Stromal cell of bone marrow (primary cell): ENCODE results near the gene PTPA.
A peak's percentile ranks its signal among the peaks of the same experiment; 100 is the strongest.

ENCODE experiments used
- DNase-seq: peaks from one replicate; pipeline ENCODE4 v3.0.0-alpha.2; 2012; ENCODE audit warnings: low read depth

The PTPA gene

DNA sequence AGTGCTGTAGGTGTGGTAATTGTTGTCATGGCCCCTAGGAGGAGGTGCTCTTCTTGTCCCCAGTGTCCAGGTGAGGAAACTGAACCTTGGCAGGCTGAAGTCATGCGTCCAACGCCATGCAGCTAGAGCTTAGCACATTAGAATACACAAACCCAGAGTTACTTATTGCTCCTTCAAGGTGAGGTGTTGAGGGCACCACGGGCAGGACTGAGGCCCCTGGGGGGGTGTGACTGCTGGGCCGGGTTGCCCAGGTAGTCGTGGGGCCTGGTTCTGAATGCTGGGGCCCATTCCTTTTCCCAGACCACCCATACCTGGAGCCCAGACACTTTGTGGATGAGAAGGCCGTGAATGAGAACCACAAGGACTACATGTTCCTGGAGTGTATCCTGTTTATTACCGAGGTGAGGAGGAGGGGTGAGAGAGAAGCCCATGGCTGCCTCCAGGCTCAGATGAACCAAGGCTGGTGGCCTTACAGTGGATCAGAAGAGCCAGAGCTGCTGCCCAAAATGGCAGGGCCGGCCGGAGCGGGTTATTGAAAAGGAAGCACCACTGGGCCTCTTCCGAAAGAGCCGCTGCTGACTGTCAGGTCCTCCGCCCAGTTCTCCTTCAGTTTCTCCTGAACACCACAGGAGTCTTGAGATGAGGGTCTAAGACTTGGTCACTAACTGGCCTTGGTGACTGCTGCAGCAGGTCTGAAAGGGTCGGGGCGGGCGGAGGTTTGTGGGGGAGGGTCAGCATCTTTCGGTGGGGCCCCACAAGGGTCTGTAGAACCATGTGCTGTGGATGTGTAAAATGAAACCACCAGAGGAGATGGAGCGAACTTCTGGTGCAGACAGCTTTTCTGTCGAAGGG is 26.3 kb downstream of the PTPA start:
- DNase-seq, result no peak

DNA sequence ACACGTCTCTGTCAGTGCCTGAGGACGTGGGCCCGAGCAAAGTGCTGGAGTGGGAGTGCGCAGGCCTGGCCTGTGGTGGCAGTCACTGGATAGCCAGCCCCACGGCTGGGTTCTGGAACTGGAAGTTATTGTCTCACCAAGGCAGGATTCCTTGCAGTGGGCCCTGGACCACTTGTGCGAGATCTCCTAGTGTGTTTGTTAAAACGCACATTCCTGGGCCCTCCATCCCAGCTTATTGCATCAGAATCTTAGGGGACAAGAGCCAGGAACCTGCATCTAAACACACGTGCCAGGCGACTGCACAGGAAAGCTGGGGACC is 26.9 kb downstream of the PTPA start:
- no peak for DNase-seq

DNA sequence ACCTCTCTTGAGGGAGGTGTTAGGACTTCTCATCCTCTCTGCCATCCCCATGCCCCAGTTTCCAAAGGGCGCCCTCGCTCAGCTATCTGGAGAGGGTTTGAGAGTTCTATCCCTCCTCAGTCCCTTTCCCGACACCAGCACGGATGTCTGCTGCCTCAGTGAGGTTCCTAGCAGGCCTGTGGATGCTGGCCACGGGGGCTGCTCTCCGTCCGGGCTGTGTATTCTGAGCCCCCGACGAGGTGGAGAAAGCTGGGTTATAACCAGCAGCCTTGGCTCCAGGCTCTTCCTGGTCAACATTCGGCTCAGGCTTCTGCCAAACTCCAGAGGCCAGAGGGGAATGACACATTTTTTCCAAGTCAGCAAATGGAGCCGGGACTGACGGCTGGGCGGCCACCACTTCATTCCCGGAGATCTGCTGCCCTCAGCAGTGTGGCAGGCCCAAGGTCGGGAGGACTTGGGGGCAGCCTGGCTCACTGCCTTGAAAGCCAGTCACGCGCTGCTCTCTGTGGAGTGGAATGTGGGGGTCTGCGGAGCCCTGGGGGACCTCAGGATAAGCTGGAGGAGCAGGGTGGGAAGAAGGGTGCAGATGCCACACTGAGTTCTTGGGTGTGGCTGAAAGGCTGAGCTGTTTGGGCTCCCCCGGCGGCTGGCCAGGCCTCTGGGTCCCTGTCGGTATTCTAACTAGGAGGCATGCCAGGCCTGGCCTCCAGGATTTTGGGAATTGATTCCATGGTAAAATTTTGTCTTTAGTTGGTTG is 27.4 kb downstream of the PTPA start:
- peak; percentile 92 for DNase-seq

DNA sequence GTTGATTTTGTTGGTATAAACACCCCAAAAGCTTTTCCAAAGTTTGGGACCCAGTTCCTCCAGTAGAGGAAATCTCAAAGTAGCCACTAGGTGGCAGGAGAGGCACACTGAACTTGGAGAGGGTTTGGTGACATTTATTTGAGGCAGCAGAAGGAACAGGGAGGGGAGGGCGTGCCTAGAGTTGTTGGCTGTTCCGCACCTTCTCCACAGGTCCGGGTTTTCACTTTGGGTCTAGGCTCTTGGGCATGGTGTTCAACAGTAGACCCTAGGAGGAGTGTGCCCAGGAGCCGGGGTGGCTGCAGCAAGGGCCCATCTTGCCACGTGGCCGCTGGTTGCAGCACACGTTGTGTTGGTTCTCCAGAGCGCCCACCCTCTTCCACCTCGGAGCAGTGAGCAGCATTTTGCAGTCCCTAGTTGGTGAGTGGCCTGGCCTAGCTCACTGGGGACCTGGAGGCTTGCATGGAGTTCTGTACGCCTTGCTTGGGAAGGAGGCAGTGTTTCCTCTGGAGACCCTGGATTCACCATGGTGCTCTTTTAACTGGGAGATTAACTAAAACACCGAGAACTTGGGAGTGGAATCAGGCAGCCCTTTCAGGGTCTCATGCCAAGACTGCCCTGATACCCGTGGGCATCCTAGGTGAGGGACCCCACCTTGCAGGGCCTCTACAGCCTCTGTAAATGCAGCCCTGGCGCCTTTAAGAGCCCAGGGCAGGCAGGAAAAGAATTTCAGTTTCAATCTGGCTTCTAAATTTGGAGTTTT is 28.2 kb downstream of the PTPA start:
- peak; percentile 92 for DNase-seq

DNA sequence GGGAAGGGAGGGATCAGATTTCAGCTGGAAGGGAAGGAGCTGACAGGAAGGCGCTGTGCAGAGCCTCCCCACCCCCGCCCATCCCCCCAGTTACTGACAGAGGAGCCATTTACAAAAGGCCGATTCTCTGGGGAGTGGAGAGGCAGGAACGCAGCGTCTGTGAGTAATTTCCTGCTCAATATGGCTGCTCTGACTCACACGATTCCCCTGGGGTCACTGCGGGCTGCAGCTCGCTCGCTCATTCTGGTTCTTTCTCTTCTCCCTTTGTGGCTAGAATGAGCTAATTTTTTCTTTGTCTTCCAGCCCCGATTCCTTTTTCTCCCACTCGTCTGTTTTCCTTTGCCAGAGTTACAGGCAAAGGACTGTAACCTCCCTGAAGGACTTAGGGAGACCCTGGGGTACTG is 28.8 kb downstream of the PTPA start:
- DNase-seq, result peak; percentile 100

DNA sequence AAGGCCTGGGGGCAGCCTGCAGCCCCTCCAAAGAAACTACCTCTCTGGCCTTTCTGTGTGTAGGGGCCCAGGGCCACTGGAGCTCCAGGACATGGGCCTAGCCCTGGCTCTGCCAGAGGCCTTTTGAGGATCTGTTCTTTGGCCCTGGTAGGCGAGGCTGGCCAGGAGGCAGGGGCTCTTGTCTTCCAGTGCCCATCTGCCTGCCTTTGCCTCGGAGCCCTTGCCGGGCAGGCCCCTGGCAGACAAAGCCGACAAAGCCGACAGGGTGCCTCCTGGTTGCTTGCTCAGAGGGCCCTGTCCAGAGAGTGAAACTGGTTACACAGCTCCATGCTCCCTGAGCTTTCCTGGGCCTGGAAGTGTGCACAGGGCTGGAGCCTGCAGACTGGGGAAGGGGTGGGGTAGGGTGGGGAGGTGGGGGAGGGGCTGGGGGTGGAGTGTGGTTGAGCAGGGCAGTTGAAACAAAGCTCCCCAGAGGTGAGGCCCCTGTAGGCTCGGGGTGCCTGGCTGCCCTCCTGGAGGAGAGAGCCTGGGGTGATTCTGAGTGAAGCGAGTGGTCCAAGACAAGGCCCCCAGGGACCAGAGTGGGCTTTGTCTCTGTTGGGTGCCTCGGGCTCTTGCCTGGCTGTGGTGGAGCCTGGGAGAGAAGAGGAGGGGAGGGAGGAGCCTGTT is 29.3 kb downstream of the PTPA start:
- DNase-seq, result peak; percentile 30

DNA sequence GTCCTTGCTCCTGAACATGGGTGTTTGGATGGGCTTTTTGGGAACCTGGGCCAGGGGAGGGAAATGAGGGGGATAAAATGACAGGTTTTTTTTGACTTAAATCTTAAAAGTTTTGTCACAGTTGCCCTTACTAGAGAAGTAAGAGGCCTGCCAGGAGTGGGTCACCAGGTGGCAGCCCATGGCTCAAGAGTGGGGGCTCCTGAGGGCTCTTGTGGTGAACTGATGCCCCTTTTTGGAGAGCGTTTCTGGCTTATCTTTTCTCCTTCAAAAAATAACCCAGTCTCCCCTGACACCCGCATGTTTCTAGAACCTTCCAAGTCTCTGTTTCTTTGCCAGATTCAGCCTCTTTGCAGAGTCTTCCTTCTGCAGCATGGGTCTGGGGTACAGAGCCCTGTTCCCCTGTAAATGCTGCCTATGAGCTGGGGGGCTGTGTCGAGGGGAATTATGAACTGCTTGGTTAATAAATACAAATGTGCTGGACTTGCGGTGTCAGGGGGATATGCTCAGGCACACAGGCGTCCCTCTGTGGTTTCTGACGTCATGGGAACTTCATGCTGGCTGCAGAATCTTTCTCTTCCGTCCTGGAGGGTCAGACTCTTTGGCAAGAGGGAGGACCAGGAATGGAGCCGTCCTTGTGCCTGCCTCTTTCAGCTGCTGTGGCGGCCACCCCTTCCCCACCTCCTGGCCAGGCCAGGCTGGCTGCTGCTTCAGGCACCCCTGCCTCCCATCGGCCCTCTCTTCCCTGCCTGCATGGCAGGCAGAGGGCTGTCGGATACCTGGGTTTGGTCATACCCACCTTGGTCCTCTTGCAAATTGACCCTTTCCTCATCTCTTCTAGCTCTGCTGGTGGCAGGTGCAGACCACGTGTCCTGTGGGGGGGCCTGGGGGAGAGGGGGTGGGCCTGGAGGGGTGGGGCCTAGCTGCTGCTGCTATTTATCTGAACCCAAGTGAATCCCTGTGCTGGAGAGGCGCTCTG is 30.1 kb downstream of the PTPA start:
- peak; percentile 91 for DNase-seq

DNA sequence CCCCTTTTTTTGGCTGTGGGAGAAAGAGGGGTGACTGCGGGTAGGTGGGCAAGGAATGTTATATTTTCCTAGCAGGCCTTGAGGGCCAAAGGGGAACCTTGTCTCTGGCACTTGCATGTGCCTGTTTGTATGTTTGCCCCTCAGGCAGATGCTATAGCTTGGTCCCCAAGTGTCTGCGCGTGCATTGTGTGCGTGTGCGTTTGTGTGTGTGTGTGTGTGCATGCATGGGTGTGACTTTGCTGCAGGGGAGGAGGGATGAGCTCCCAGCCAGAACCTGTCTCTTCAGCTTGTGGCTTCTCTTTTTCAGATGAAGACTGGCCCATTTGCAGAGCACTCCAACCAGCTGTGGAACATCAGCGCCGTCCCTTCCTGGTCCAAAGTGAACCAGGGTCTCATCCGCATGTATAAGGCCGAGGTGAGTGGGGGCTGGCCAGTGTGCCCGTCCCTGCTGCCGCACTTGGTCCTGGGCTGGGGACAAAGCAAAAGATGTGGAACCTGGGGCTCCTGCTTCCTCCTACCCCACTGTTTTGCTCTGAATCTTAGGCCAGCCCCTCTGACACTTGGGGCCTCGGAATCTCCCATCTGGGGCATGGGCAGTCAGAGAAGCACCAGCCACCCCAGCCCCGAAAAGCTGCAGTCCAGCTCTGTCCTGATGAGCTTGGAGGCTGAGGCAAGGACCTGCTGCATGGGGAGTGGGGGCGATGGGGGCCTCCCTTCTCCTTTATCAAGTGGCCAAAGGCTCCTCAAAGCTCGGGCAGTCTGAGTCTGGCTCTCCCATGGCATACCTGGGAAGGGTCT is 31.1 kb downstream of the PTPA start:
- no peak for DNase-seq

DNA sequence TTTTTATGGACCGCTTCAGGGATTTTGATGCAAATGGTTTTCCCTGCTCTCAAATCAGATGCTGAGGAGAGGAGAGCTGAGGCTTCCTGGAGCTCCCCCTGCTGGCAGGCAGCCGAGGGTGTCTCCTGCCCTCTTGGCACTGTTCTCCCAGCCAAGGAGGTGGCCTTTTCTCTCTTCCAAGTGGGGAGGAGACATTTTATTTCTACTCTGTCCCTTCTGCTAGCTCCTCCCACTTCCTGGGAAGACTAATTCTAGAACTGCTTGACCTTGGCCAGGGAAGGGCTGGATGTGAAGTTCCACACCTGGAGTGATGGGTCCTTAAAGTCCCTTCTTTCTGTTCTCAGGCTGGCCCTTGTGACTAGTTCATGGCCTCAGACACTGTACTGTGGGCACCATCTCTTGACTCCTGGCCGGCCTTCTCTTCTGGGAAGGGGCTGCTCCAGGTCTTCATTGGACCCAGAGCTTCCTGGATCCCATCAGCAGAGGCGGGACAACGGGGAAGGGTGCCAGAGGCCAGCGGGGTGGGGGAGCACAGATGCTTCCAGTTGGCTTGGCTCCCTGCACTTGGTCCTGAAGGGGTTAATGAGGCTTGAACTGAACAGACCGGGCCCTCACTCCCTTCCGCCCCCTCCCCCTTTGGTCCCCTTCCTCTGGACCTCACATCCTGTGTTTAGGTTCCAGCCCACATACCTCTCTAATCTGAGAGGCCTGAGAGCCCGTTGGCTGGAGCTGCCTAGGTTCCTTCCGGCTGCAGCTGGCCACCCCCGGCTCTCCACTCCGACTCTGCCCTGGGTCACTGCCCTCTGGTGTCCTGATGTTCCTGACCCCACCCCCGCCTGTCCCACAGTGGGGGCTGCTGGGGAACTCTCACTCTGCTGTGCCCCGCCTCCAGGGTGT is 32.1 kb downstream of the PTPA start:
- DNase-seq, result peak; percentile 92

DNA sequence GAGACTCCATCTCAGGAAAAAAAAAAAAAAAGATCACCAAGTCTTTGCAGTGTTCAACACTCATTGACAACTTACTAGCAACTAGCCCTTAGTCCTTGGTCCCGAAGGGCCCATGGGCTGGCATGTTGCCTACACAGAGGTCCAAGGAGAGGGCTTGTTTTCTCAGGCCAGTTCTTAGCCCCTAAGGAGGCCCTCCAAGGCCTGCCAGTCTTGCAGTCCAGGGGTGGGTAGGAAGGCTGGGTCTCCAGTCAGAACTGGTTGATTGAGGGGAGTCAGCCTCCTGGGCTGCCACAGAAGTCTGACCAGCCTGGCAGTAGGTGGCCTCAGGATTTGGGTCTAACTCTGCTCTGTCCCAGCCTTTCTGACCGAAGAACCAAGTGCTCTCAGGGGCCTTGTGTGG is 34.1 kb downstream of the PTPA start:
- no peak for DNase-seq

DNA sequence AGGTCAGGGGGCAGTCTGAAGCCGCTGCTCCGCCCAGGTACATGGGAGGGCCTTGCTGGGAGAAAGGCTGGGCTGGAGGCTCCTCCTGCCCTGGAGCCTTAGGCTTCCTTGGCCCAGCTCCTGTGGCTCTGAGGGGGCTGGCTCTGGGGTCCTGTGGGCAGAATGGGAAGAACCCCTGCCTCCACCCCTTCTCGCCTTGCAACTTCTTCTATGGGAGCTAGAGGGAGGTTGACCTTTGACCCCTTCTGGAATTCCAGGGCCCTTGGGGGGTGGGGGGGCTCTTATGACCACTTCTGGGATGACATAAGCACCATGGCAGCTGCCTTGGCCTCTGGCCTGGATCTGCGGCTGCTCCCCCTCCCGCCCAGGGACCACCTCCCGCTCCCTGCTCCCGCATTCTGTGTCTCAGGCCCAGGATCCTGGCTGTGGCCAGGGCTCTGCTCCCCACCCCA is 34.7 kb downstream of the PTPA start:
- peak; percentile 90 for DNase-seq

DNA sequence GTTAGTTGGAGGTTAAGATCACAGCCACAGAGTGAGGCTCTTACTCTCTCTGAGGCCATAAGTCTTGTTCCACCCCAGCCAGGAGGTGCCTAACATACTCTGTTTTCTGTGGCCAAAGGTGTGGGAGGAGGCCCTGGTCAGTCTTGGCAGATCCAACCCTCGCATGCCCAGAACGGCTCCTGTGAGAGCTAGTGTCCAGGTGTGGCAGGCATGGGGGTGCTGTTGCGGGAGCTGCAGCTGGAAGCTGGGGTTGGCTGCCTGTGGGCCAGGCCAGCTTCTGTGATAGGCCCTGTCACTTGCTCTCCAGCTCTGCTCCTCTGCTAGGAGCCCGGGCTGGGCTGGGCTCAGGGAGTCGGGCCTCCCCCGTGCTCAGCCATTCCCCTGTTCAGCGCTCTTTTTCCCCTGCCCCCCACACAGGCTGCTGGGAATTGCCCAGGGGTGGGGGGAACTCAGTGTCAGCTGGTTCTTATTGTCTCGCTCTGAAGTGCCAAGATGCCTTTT is 35.3 kb downstream of the PTPA start:
- DNase-seq, result no peak

DNA sequence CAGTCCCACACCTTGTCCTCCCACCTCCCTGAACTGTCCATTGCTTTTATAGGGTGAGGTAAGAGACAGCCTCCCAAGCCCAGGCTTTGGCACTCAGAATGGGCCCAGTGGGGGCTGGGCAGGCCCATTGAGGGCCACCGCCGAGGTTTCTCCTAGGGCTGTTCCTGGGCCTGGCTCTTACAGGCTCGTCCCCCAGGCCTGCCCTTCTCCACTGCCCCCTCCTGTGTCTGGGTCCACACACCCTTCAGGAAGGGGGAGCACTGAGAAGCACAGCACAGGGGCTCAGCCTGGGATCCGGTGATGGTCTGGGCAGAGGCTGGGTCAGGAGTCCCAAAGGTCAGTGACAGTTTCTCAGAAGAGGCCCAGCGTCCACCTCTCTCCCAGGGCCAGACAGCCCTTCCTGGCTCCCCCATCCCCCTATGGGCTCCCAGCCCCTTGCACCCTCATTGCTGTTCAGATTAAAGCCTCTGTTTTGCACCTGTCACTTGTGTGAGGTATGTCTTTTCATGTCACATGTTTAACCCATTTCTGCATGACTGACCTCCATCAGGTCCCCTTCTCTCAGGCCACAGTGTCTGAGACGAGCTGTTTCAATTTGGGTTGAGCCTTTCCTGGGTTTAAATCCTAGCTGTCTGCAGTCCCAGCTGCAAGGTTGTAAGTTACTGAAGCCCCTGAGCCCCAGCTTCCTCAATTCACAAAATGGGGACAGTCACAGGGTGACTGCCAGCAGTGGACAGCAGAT is 37.4 kb downstream of the PTPA start:
- DNase-seq, result no peak

DNA sequence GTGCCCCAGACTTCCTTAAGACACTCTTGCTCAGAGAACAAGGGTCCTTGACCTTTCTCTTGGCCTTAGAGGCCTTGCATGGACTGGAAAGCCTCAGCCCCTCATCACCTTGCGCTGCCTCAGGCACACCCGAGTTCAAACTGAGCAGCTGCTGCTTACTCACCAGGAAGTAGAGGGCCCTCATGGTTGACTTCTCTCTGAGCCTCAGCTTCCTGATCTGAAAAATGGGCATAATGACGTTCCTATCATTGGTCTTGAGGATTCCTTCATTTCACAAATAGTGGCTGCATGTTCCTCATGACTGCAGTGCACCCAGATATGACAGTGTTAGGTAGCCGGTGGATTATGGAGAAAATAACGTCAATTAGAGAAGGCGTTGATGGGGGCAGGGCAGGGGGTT is 38.2 kb downstream of the PTPA start:
- DNase-seq, result no peak

DNA sequence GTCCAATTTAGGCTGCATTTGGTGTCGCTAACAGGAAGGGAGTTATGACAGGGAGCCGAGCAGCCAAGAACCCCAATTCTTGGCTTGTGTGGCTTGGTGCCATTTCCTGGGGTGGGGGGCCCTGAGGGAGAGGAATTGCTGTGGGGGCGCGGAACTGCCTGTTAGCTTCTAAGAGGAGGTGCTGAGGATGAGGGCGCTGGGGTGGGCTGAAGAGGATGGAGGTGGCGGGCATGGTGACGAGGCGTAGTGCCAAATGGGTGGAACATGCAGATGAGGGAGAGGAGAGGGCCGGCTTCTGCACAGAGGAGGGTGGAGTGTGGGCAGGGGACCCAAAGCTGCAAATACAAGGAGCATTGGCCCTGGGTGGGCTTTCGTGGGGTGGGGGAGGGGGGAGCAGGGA is 38.9 kb downstream of the PTPA start:
- no peak for DNase-seq

DNA sequence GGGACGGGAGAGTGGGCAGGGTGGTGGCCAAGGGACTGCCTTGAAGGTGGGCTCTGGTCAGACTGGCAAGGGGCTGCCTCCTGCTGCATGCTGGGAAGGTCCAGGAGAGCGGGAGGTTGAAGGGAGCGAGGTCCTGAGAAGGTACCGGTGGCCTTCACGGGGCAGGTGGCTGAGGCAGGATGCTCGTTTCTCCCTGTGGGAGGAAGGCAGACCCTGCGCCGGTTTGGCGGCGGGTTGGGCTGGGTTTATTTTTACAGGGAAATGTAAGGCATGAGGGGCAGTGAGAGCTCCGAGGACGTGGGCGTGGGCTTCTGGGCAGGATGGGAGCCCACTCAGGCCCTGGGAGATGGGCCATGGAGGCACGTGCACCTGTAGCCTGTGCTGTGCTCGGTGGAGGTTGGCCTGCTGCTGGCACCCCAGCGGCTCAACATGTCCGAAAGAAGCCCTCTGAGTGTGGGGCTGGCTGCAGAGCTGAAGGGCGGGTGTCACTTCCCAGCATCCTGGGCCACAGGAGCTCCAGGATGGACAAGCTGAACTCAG is 39.5 kb downstream of the PTPA start:
- DNase-seq, result no peak

DNA sequence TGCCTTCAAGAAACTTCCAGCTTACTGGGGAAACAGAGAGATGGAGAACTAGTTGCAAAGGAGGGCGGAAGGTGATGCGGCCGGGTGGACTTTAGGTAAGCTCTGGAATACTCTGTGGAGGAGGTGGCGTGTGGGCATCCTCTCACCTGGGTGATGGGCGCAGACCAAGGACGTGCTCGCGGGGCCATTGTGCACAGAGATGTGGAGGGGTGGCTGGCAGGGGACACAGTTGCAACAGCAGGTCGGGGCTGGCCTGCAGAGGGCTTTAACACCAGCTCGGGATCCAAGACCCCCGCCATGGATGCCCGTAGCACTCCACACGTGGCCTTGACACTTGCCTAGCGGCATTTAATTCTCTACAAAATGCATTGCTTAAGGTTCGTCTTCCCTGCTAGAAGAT is 40.3 kb downstream of the PTPA start:
- DNase-seq, result no peak
